Lower lobe of right lung (tissue), 2 donors: ENCODE data around the gene GRM8. TPM values are rescaled to one million over a fixed set of nuclear protein-coding genes. Genes with fewer than 3 reads are reported as not detected.

Source experiments
- ATAC-seq, 2 donors: fragments of 200-7000 bp; cut with Tn5 transposase; one replicate each; pipeline ENCODE4 v1.9.1; 2020 to 2022; ENCODE audit warnings: mild to moderate bottlenecking in 2 of 2, moderate library complexity in 2 of 2
- DNase-seq: peaks from one replicate; pipeline ENCODE4 v3.0.0-alpha.2; 2020
- H3K27ac ChIP-seq: fragments of 200-600 bp; one replicate; pipeline ENCODE4 v1.8.0; 2022
- H3K27me3 ChIP-seq: fragments of 200-600 bp; one replicate; pipeline ENCODE4 v1.8.0; 2022; ENCODE audit warnings: low read depth
- H3K36me3 ChIP-seq: fragments of 200-600 bp; one replicate; pipeline ENCODE4 v1.8.0; 2022; ENCODE audit warnings: mild to moderate bottlenecking
- H3K4me1 ChIP-seq: fragments of 200-600 bp; one replicate; pipeline ENCODE4 v1.8.0; 2022
- H3K4me3 ChIP-seq: fragments of 200-600 bp; one replicate; pipeline ENCODE4 v1.8.0; 2022; ENCODE audit warnings: mild to moderate bottlenecking
- H3K9me3 ChIP-seq: fragments of 200-600 bp; one replicate; pipeline ENCODE4 v1.8.0; 2022
- CTCF ChIP-seq: fragments of 200-600 bp; IDR thresholded peaks from one replicate; pipeline ENCODE4 v1.8.0; 2022; ENCODE audit warnings: antibody characterized with exemption, mild to moderate bottlenecking
- intact Hi-C: fragments of 100-400 bp; cut with DNase I; formaldehyde crosslinking; loops from one replicate; pipeline ENCODE4 v1.11.0; 2022
- total RNA-seq: library from RNA; stranded (reverse); fragmentation: NEBNext Ultra II Directional; extraction: Animal tissue kit (Norgen Biotek cat#: 25700); gene quantifications from one replicate; pipeline ENCODE4 v1.2.1, GENCODE V29; 2021
- donor health status: DM: no; HTN: yes; CAD: no; lungs with severe emphysema.

GRM8 gene
- total RNA-seq, 1 donor from 2014 or later = not detected

GRCh38 chr7:126668367-126668752, 584.4 kb downstream of the GRM8 start:
- intact Hi-C loops = no loop called here
- no peaks in the 10 kb centered on the region for H3K9me3 ChIP-seq
- no peaks in the 10 kb centered on the region for H3K36me3 ChIP-seq
- DNase-seq (no peak), ATAC-seq (no peak)
- no peak overlapping the region for H3K4me3 ChIP-seq
- no peak for TF ChIP-seq CTCF
- no peaks in the 10 kb centered on the region for H3K27me3 ChIP-seq
- H3K4me1 ChIP-seq = no peaks in the 10 kb centered on the region
- H3K27ac ChIP-seq = no peak overlapping the region

DNA sequence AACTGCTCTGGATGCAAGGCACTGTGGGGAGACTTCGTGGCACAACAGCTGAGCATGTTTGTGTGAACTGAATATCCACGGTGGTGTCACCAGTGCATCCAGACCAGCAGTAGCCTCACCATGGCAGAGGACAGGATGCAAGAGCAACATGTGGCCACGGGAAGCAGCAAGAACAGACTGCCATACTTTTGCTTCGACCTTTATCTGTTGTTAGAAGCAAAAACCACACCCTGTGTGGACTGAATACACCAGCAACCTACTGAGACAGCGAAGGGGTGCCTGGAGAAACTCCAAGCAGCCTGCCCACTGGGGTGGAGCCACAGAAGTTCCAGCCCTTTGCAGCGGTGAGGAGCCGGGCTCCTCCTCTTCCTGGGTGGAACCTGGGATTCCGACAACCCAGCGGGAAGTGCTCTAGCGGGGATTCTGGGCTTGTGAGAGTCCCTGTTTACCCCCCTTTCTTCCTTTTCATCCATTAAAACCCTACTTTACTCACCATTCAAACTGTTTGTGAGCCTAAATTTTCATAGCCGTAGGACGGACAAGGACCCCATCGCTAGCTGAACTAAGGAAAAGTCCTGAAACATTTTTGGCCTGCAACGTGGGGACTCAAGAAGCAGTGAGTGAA, 584.9 kb downstream of the GRM8 start:
- Histone ChIP-seq H3K27ac (no peak overlapping the region), H3K4me3 (no peak overlapping the region), H3K27me3 (no peaks in the 10 kb centered on the region), H3K9me3 (no peaks in the 10 kb centered on the region), H3K4me1 (no peaks in the 10 kb centered on the region), H3K36me3 (no peaks in the 10 kb centered on the region)
- no peak for TF ChIP-seq CTCF
- intact Hi-C loops = no loop called here
- ATAC-seq (no peak), DNase-seq (no peak)

DNA sequence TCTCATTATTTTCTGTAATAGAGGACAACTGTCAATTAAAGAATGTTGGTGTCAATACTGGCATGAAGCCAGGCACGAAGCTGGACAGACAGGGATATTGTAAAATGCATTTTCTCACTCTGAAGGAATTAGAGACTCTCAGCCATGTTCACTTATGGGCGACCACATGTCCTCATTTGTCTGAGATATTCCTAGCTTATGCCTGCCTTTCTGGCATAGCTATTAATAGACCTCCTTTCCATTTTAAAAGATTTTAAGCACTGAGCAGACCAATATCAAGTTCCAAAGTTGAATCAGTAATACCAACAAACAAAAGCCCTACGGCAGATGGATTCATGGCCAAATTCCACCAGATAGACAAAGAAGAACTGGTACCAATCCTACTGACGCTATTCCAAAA, 589.9 kb downstream of the GRM8 start:
- no peak overlapping the region for H3K27ac ChIP-seq
- H3K4me3 ChIP-seq = no peak overlapping the region
- H3K4me1 ChIP-seq = no peaks in the 10 kb centered on the region
- intact Hi-C loops = no loop called here
- H3K27me3 ChIP-seq = no peaks in the 10 kb centered on the region
- no peaks in the 10 kb centered on the region for H3K9me3 ChIP-seq
- DNase-seq = no peak
- TF ChIP-seq CTCF = no peak
- H3K36me3 ChIP-seq = no peaks in the 10 kb centered on the region
- no peak for ATAC-seq

- DNase-seq = no peak
- Histone ChIP-seq H3K9me3 (no peaks in the 10 kb centered on the region), H3K36me3 (no peaks in the 10 kb centered on the region), H3K4me3 (no peak overlapping the region), H3K27ac (no peak overlapping the region), H3K27me3 (no peaks in the 10 kb centered on the region), H3K4me1 (no peaks in the 10 kb centered on the region)
- TF ChIP-seq CTCF = no peak
- intact Hi-C loops = no loop called here
- no peak for ATAC-seq
These were observed 593.6 kb downstream of the GRM8 start for GRCh38 chr7:126659124-126659523.

DNA sequence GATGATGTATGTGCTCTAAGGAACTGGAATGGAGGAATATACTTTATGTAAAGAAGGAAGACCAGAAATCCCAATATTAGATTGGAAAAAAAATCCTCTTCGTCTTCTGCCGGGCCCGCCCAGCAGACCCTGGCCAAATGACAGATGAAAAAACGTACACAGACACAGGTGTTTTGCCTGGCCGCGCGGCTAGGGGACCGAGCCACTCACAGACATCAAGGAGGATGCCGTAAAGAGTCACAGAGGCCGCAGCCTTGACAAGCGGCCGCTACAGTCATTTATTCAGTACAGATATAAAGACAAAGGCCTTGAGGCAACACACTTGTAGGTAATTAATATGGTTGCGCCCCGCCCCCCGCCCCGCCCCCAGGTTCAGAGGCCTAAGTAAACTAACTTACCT, 594.1 kb downstream of the GRM8 start:
- DNase-seq (no peak), ATAC-seq (no peak)
- H3K36me3 ChIP-seq = no peaks in the 10 kb centered on the region
- no peaks in the 10 kb centered on the region for H3K9me3 ChIP-seq
- no peak overlapping the region for H3K4me3 ChIP-seq
- intact Hi-C loops = no loop called here
- no peak for TF ChIP-seq CTCF
- no peak overlapping the region for H3K27ac ChIP-seq
- H3K4me1 ChIP-seq = no peaks in the 10 kb centered on the region
- no peaks in the 10 kb centered on the region for H3K27me3 ChIP-seq
